GF-D8 (cell line): ENCODE data around the gene LDHB.
"Not testable (repeated sequence)": the region's sequence is repeated elsewhere in the genome, so short reads cannot be mapped to it uniquely, and the experiment has no call there.

ENCODE experiments used
- DNase-seq: peaks from one replicate; lab custom pipeline; 2025; lab: John Stamatoyannopoulos, UW

The LDHB gene

DNA sequence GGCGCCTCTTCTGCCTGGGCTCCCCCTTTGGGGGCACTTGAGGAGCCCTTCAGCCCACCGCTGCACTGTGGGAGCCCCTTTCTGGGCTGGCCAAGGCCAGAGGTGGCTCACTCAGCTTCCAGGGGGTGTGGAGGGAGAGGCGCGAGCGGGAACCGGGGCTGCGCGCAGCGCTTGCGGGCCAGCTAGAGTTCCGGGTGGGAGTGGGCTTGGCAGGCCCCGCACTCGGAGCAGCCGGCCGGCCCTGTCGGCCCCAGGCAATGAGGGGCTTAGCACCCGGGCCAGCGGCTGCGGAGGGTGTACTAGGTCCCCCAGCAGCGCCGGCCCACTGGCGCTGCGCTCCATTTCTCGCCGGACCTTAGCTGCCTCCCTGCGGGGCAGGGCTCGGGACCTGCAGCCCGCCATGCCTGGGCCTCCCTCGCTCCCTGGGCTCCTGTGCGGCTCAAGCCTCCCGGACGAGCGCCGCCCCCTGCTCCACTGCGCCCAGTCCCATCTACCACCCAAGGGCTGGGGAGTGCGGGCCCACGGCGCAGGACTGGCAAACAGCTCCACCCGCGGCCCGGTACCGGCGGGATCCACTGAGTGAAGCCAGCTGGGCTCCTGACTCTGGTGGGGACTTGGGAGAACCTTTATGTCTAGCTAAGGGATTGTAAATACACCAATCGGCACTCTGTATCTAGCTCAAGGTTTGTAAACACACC, 3.9 kb upstream of the LDHB start:
- DNase-seq, result not testable (repeated sequence)

DNA sequence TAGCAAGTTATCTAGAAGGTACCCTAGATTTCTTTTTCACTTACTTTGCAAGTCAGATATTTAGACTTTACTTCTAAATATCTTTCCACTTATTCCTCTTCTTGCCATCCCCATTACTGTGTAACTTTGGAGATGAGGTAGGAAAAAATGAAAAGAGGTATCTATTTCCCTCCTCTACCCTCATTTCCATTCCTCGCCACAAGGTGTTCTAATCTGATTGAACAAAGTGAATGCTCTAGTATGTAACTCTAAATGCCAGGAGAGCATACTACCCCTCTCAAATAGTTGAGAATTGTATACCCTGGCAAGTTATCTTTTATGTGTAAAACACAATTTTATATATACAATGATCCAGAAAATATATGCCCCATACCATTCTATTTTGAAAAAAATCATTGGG, 1.7 kb upstream of the LDHB start:
- DNase-seq, result no peak

DNA sequence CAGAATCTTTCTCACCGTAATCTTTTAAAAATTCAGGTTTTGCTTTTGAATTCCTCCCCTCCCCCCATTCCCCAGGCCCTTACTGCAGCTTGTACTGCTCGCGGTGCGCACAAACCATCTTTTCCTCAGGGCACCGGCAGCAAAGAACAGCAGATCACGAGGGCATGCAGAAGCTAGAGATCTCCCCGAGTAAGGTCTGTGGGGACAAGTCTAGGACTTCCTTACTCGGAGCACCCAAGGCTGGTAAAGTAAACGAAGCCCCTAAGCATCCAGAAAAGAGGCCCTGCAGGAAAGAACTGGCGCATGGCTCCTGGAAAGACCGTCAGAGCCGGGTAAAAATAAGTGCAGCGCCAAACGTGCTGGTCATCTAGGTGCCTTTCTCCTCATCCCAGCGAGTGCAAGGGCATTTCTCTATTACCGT, 727 bp downstream of the LDHB start:
- no peak for DNase-seq

DNA sequence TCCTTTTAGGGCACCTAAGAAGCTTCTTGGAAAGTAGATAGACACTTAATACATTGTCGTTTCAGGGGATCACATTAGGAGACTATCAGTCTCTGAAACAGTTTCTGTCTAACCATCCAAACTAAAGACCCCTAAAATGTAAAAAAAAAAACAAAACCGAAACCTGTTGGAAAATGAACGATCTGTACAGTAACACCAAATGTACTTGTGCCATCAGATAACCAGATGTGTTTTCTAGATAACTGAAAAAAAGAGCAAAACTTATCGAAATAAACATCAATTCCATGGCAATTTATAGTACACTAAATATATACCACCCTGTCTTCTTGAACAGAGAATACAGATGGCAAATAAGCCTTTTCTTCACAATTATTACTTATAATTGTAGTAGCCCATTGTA, 2.1 kb downstream of the LDHB start:
- no peak for DNase-seq

DNA sequence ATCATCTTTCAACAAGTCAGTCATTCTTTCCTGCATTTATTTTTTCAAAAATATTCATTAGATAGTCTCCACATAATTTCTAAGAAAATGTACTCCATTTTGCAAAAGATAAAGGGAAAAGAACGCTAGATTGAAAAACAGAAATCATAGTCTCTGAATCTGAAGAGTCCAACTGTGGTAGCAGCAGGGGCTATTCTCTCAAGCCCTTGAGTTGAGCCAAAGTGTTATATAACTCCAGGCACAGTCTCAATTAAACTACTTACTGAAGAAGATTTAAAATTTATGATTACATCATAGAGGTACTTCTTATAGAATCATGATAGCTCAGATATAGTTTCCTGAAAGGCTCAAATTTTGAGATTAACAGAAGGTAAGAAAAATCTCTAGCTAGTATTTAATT, 5.8 kb downstream of the LDHB start:
- DNase-seq, result no peak

DNA sequence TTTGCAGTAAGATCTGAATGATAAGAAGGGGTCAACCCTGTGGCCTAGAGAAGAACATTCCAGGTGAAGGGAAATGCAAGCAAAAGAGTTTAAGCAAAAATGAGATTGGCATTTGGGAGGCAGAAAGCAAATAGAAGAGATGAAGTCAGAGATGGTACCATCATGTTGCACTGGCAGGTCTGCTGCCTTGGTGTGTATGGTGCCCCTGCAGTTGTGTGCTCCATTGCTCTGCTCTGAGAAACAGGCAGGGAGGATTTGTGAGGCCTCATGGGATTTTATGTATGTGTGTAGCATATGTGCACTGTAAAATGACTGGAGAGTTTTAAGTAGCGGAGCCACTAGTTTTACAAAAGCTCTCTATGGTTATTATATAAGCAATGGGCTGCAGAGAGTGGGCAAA, 6.6 kb downstream of the LDHB start:
- DNase-seq, result no peak

DNA sequence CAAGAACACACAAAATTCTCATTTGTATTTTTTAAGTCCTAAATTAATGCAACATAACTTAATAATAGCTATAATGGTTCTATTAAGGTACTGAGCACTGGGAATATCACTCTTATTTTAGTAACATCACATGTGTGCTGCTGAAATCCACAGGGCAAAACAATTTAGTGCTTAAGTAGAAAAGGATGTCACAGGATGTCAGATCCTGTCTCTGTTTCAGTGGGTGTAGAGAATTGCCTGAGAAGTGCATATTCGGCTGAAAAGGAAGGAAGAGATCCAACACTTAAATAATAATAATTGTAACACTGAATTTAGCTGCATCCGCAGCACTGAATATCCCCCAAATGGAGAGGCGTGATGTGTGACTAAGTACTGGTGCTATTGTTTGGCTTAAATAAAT, 8.6 kb downstream of the LDHB start:
- no peak for DNase-seq

DNA sequence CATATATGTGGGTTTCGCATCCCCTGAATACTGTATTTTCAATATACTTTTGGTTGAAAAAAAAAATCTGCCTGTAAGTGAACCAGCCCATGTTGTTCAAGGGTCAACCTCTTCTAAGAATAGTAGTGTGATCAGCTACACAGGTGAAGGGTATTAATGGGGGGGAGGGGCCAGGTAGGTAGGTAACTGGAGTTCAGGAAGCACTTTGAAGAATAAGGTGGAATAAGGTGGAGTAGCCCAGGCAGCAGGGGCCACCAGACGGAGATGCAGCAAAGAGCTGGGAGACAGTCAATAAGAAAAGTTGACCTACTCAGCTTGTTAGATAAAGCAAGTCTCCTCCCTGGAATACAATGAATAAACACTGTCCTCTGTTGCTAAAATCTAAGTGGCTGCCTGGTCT, 9.3 kb downstream of the LDHB start:
- DNase-seq, result no peak

DNA sequence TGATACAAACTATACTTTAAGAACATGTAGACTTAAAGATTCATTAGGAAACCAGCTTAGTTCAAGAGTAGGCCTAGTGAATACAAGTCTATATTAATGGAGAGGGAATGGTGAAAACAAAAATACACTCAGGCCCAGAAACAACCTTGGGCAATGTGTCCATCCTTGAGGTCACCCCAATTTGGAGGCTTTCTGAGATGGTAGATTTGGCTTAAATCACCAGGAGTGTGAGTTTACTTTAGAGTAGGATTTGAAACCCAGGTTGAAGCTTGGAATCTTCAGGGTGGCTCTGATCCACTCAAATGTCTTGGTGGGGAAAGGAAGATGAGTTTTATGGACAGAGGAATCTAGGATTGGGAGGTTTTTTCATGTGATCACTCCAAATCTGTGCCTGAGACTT, 10.5 kb downstream of the LDHB start:
- no peak for DNase-seq

DNA sequence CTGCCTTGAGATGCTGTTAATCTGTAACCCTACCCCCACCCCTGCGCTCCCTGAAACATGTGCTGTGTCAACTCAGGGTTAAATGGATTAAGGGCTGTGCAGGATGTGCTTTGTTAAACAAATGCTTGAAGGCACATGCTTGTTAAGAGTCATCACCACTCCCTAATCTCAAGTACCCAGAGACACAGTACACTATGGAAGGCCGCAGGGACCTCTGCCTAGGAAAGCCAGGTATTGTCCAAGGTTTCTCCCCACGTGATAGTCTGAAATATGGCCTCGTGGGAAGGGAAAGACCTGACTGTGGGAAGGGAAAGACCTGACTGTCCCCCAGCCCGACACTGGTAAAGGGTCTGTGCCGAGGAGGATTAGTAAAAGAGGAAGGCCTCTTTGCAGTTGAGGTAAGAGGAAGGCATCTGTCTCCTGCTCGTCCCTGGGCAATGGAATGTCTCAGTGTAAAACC, 12.6 kb downstream of the LDHB start:
- DNase-seq, result not testable (repeated sequence)

DNA sequence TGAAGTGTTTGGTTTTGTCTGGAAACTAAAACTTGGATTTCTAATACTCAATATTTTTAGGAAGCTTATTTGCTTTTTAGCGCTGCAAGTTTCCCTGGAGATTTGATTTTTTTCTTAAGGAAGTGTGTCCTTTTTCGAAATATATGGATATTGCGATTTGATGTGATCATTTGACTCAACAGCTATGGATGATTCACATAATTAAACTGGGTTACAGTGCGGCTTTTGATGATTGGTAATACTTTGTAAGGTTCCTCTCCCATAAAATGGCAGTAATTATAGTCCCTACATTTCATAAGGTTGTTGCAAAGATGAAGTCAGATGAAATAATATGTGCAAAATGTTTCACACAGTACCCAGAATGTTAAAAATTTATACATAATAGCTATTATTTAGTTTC, 13.1 kb downstream of the LDHB start:
- no peak for DNase-seq

DNA sequence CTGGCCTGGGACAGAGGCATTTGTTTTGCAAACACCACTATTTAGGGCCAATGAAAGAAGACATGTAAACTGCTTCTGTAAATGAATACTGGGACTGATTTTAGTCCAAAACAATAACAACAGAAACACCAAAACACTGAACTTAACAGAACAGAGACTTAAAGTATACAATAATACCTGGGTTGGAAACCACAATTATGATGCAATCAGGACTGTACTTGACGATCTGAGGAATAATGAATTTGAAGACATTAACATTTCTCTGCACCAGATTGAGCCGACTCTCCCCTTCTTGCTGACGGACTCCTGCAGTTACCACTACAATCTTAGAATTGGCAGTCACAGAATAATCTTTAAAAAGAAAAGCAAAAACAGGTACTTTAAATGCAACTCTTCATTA, 13.9 kb downstream of the LDHB start:
- DNase-seq, result no peak

DNA sequence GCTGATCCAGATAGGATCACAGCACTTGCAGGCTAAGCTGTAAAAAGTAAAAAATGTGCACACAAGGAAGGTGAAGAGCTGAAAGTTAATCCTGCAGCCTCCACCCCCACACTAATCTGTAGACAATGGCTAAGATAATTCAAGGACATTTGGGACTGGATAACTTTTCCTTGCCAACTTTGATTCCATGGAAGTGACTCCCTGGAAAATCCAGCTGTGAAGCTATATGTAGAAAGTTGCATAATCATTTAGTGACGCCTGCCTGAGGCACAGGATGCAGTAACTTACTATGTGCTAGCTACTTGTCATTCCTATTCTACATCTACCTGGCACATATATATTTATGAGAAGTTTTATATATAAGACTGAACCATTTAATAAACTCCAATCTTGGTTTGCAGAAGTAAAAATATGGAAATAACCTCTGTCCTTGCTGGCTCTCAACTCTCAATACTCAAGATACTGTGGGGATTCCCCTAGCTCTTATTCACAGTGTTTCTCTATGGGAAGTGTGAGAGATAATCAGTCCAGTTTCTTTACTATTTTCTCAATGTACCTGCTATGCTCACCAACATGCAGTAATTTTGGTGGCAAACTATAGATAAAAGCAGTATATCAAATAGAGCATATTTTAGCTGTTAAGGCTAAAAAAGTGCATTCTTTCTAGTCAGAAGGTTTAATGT, 14.8 kb downstream of the LDHB start:
- no peak for DNase-seq

DNA sequence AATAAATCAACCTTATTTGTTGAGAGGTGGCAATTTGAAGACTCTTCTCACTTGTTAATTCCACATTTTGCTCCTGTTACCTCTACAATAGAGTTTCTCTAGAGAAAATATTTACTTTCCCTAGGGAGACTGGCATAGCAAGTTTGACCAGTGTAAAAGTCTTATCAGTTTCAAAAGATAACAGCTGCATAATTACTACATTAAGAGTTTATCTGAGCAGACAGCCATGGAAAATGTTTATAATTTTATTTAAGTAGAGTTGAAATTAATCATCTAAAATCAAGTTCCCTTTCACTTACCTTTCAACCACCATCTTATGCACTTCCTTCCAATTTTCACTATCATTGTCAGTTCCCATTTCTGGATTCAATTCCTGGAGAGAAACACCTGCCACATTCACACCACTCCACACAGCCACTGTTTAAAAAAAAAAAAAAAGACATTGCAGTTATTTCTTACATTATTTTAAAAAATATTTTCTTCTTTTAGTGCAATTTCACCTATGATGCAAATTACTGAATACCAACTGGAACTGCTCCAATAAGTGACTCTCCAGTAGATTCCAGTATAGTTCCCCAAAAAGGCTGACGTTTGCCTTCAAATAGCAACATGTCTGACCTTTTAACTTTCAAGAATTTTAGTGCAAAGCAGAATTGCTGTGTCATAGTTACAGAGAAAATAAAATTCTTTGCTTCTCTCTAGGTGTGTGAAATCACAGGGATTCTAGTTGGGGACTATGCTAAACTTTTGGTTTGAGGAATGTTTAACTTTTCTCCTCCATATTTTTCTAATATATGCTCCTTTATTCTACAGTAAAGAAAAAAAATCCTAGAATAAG, 19.4 kb downstream of the LDHB start:
- no peak for DNase-seq

DNA sequence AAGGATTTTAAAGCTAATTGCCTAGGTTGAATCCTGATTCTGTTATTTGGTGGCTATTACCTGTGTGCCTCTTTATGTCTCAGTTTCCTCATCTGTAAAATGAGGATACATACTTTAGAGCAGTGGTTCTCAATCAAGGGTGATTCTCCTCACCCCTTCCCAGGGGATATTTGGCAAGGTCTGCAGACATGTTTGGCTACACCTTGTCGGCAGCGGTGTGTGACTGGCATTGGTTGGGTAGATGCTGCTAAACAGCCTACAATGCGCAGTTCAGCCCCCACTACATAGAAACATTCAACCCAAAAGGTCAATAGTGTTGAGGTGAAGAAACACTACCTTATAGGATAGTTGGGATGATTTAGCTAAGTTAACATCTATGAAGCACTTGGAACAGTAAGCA, 23.4 kb downstream of the LDHB start:
- no peak for DNase-seq

DNA sequence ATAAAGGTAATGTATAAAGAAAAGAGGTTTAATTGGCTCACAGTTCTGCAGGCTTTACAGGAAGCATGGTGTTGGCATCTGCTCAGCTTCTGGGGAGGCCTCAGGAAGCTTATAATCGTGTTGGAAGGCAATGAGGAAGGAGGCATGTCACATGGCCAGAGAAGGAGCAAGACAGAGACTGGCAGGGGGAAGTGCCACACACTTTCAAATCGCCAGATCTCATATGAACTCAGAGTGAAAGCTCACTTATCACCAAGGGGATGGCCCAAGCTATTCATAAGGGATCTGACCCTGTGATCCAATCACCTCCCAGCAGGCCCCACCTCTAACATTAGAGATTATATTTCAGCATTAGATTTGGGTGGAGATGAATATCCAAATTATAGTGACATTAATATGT, 26.3 kb downstream of the LDHB start:
- DNase-seq, result no peak

DNA sequence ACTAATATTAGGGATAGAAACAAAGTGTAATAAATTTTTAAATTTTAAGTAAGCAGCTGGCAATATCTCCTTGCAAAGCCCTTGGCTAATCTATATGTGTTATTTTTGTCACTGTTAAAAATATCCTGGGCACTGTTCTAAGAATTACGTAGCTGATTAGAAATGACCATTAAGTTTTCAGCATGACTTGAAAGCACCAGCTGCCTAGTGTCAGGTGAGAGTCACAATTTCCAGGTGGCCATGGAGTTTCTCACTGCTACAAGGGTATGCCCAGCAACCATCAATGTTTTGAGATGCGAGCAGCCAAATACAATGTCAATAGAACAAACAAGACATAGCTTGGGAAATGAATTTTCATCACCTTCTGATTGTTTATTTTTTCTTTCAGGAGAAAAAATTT, 29.7 kb downstream of the LDHB start:
- no peak for DNase-seq

DNA sequence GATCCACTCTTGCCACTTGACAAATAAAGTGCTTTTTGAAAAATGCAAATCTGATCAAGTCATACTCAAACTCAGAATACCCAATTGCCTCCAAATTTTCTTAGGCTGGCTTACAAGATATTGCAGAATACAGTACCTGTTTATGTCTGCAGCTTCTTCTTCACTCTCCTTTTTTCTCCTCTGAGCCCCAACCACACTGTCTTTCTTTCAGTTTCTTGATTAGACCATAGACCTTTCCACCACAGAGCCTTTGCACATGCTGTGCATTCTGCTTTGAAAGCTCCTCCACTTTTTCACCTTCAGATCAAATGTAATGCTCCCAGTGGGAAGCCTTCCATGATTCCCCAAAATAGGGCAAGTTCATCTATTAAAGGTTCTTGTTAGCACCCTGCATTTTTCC, 39.1 kb downstream of the LDHB start:
- DNase-seq, result no peak

DNA sequence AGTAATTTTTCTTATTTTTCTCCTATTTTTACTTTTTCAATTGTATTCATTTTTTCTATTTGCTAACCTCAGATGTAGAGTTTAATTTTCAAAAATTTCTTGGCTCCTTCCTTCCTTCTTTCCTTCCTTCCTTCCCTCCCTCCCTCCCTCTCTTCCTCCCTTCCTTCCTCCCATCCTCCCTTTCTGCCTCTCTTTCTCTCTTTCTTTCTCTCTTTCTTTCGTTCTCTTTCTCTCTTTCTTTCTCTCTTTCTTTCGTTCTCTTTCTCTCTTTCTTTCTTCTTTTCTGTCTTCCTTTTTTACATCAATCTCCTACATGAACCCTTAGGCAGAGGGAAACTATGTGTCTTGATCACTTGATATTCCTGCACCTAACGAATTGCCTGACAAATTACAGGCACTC, 40.6 kb downstream of the LDHB start:
- no peak for DNase-seq

DNA sequence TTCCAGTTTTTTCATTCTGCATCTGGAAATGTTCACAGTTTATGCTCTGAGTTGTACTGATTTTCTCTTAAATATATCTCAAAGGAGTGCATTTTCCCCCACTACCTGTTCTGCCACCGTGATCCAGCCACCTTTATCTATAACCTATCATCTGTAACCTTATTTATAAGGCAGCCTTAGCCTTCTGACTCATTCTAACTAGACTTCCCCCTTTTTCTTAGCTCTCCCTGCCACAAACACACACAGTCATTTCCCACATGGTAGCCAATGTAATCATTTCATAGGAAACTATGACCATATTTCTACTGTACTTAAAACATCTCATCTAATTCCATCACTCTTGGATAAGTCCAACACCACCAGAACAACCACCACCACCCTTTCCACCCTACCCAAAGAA, 42.2 kb downstream of the LDHB start:
- peak; percentile 27 for DNase-seq

DNA sequence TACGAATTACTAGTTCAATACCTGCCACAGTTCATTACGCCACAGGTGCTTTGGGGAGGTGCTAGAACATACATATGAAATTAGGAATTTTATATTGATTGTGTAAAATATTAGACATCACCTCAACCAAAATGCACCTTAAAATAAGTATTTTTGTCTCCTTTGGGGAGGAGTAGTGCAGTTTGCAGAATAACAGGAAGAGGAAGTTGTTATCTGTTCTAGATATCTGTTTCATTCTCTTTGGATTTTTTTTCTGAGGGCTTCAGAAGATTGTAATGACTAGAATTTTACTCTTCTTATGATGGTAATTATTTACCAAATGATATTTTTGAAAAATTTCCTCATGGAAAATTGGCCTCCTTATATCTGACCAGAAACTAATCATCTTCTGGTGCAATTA, 43.1 kb downstream of the LDHB start:
- no peak for DNase-seq

DNA sequence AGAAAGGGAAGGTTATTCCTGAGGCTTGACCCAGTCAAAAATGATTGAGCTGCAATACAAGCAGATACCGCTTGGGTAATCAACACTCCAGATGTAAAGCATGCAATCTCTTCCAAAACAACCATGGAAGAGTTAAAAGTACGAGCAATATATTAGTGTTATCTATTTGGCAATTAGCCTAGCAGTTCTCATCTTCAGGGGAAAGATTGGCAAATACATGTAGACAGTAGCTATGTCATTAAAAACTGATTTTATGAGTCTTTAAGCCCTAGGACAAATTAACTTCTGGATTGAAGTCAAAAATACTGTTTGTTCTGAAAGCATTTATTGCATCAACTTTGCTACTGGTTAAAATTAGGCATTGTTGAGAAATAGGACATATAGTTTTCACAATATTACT, 43.7 kb downstream of the LDHB start:
- DNase-seq, result no peak

DNA sequence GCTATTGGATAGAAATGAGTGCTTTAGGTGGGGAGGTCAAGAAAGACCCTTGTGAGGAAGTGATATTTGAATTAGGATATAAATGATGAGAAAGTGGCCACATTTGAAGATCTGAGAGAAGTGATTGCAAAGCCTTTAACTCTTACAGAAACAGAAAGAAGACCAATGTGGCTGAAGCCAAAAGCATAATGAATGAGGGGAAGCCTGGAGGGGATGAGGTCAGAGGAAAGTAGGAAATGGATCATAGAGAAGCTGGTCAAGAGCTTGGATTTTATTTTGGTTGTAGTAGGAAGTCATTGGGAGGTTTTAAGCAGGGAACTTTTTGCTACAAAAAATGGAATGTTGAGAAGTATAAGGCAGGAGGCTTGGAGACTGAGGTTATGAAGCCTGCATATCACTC, 49.4 kb downstream of the LDHB start:
- no peak for DNase-seq
